Muscle layer of colon (tissue), 2 donors: ENCODE measurements around the gene ACSM2B.
"Not testable (repeated sequence)": the region's sequence is repeated elsewhere in the genome, so short reads cannot be mapped to it uniquely, and the experiment has no call there.

Experiments
- H3K27ac ChIP-seq: one replicate; pipeline ENCODE4 v1.7.0; 2013; ENCODE audit warnings: low read depth, mild to moderate bottlenecking, low read length, moderate library complexity
- H3K27me3 ChIP-seq, 2 donors: one replicate each; pipeline ENCODE4 v1.7.0; 2013; ENCODE audit warnings: low read length in 2 of 2, mild to moderate bottlenecking in 2 of 2; ENCODE audit not compliant: insufficient read depth in 2 of 2, control insufficient read depth in 1 of 2
- H3K36me3 ChIP-seq: one replicate; pipeline ENCODE4 v1.7.0; 2013; ENCODE audit warnings: mild to moderate bottlenecking, low read length; ENCODE audit not compliant: insufficient read depth
- H3K4me1 ChIP-seq: one replicate; pipeline ENCODE4 v1.7.0; 2013; ENCODE audit warnings: mild to moderate bottlenecking, low read length; ENCODE audit not compliant: insufficient read depth
- H3K4me3 ChIP-seq, 2 donors: one replicate each; pipeline ENCODE4 v1.7.0; 2013; ENCODE audit warnings: low read length in 2 of 2, low read depth in 1 of 2, mild to moderate bottlenecking in 1 of 2, moderate library complexity in 1 of 2
- H3K9ac ChIP-seq: one replicate; pipeline ENCODE4 v1.7.0; 2013; ENCODE audit warnings: low read length
- H3K9me3 ChIP-seq: one replicate; pipeline ENCODE4 v1.7.0; 2013; ENCODE audit warnings: mild to moderate bottlenecking, low read length
- donor health status: abdominal sarcoma.
- donor health status: Adenocarcinoma of cecum.

The ACSM2B gene

DNA sequence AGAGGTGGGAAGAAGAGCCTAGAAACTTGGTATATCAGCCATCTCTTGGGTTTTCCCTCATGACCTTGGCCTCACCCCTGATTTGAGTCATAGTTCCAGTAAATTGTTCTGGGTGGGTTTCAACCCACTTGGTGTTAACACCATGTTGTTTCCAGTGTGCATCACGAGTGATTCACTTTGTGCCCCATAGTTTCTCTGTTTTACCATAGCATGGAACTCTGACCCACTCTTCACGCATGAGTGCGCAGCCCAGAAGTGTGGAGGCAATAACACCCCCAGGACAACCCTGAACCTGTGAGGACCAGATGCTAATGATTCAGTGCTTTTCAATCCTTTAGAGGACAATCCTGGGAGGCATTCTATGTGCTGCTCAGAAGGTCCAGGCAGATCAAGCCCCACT is 21.5 kb downstream of the ACSM2B start:
- not testable (repeated sequence) for H3K4me1 ChIP-seq, H3K27me3 ChIP-seq, H3K27ac ChIP-seq, H3K9me3 ChIP-seq, H3K36me3 ChIP-seq, H3K4me3 ChIP-seq, H3K9ac ChIP-seq

GRCh38 chr16:20553493-20553892 is 22.7 kb downstream of the ACSM2B start:
- not testable (repeated sequence) for H3K4me3 ChIP-seq, H3K9ac ChIP-seq, H3K4me1 ChIP-seq, H3K9me3 ChIP-seq, H3K36me3 ChIP-seq, H3K27me3 ChIP-seq, H3K27ac ChIP-seq

GRCh38 chr16:20546951-20547350 is 29.2 kb downstream of the ACSM2B start:
- not testable (repeated sequence) for H3K4me3 ChIP-seq, H3K9ac ChIP-seq, H3K9me3 ChIP-seq, H3K36me3 ChIP-seq, H3K27me3 ChIP-seq, H3K4me1 ChIP-seq, H3K27ac ChIP-seq

- H3K4me3 ChIP-seq, H3K4me1 ChIP-seq, H3K27me3 ChIP-seq, H3K9ac ChIP-seq, H3K9me3 ChIP-seq, H3K27ac ChIP-seq, H3K36me3 ChIP-seq: not testable (repeated sequence)
Measured at GRCh38 chr16:20546278-20546853, 29.8 kb downstream of the ACSM2B start.

DNA sequence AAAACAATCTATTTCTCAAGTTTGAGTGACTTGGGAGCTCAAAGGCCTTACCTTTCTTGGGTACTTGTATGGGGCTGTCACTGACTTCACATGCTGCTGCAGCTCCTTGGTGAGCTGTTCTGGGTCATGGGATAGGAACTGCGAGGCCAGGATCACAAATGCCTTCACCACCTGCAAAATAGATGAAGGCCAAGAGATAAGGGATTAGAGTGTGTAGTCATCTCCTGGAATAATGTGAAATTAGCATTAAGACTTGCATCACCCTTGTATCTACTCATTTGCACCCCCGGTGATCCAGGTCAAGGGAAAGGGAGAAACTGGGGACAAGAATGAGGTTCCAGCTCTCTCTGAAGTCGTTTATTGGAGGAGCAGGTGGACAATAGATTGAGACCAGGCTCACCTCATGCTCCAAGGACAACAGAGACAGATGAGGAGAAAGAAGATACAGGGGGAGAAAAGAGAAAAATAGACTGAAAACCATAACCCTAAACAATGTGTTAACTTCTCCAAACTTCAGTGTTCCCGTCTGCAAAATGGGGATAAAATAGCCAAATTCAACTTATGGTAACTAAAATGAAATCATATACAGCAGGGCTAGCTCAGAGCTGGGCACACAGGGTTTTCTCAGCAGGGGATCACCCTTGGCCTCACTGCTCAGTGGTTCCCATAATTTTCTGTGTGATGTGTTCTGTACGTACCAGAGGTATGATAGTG is 35.4 kb downstream of the ACSM2B start:
- H3K4me1 ChIP-seq, H3K27me3 ChIP-seq, H3K9ac ChIP-seq, H3K36me3 ChIP-seq, H3K9me3 ChIP-seq, H3K27ac ChIP-seq, H3K4me3 ChIP-seq: not testable (repeated sequence)

- Histone ChIP-seq H3K36me3 (no peaks in the 10 kb centered on the region), H3K4me3 (no peak overlapping the region), H3K27me3 (no peaks in the 10 kb centered on the region)
Measured at GRCh38 chr16:20538687-20539086, 37.5 kb downstream of the ACSM2B start.

DNA sequence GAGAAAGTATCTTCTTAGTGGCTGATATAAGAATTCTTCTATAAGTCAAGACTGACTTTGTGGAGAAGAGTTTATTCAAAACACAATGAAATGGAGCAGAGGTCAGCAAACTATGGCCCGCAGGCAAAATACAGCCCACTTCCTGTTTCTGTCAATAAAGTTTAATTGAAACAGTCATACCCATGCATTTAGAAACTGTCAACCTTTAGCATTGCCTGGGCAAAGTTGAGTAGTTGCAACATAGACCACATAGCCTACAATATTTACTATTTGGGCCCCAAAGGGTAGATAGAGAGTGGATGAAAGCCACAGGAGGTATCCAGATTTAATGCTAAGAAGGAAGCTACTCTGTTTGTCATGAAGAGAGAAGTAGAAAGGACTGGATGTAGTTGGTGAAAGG is 38.0 kb downstream of the ACSM2B start:
- Histone ChIP-seq H3K36me3 (no peaks in the 10 kb centered on the region), H3K9me3 (no peaks in the 10 kb centered on the region), H3K27ac (no peak overlapping the region), H3K9ac (no peak overlapping the region), H3K27me3 (no peaks in the 10 kb centered on the region), H3K4me3 (no peak overlapping the region), H3K4me1 (no peaks in the 10 kb centered on the region)

More at GRCh38 chr16:20538687-20539086, 37.5 kb downstream of the ACSM2B start:
- Histone ChIP-seq H3K4me1 (no peaks in the 10 kb centered on the region), H3K9me3 (no peaks in the 10 kb centered on the region), H3K27ac (no peak overlapping the region), H3K9ac (no peak overlapping the region)

GRCh38 chr16:20536669-20537068 is 39.5 kb downstream of the ACSM2B start:
- H3K9ac ChIP-seq, H3K36me3 ChIP-seq, H3K4me3 ChIP-seq, H3K27ac ChIP-seq, H3K9me3 ChIP-seq, H3K4me1 ChIP-seq, H3K27me3 ChIP-seq: not testable (repeated sequence)

DNA sequence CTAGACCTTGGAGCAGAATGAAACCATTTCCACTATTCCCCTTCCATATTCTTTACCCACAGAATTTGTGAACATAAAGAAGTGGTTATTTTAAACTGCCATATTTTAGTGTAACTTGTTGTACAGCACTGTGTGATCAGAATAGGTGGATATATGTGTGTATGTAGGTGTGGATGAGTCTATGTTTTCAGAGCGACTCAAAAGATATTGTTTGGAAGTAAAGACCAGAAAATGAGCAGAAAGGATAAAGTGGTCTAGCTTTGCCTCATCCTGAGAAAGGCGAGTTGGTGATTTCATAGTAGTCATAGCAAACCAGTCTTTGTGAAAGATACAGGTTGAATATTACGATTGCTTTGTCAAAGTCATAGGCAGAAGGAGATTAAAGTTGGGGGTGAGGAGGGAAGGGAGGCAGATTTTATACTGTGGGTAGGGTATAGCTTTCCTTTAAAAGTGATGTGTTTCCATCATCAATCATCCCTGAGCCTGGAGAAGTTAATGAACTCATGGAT is 43.8 kb downstream of the ACSM2B start:
- not testable (repeated sequence) for H3K9ac ChIP-seq, H3K27ac ChIP-seq, H3K9me3 ChIP-seq, H3K4me1 ChIP-seq, H3K36me3 ChIP-seq, H3K4me3 ChIP-seq, H3K27me3 ChIP-seq

- not testable (repeated sequence) for H3K27me3 ChIP-seq
Measured at GRCh38 chr16:20531795-20532194, 44.4 kb downstream of the ACSM2B start.

GRCh38 chr16:20520103-20520502 is 56.1 kb downstream of the ACSM2B start:
- no peak overlapping the region for H3K9ac ChIP-seq
- no peaks in the 10 kb centered on the region for H3K27me3 ChIP-seq
- H3K4me1 ChIP-seq = no peaks in the 10 kb centered on the region
- no peak overlapping the region for H3K4me3 ChIP-seq
- no peaks in the 10 kb centered on the region for H3K9me3 ChIP-seq
- H3K27ac ChIP-seq = no peak overlapping the region
- H3K36me3 ChIP-seq = no peaks in the 10 kb centered on the region

More at GRCh38 chr16:20531795-20532194, 44.4 kb downstream of the ACSM2B start:
- H3K4me1 ChIP-seq, H3K9ac ChIP-seq, H3K27ac ChIP-seq, H3K36me3 ChIP-seq, H3K9me3 ChIP-seq, H3K4me3 ChIP-seq: not testable (repeated sequence)

DNA sequence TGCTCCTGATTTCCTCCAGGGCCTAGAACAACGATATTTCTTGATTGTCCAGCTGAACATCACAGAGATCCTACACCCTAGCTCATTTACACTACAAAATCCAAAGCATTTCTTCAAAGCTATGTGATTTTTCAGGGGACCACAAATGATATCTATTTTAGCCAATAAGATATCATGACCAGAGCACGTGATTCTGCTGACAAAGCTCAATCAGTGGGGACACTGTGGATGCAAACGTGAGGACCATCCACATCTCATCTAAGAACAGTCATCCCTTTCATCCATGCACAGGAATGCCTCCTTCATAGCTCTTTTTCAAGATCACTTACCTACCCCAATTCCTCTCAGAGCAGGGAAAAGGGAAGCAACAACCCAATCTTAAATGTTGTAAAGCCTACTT is 56.9 kb downstream of the ACSM2B start:
- Histone ChIP-seq H3K4me1 (no peaks in the 10 kb centered on the region), H3K4me3 (no peak overlapping the region), H3K9me3 (no peaks in the 10 kb centered on the region), H3K27me3 (no peaks in the 10 kb centered on the region), H3K27ac (no peak overlapping the region), H3K36me3 (no peaks in the 10 kb centered on the region), H3K9ac (no peak overlapping the region)
